ENCODE results near the gene DOCK8. TPM values are rescaled to one million over a fixed set of nuclear protein-coding genes. Genes with fewer than 3 reads are reported as not detected.

DOCK8 gene
- total and polyA plus RNA-seq, 2 donors from 2014 or later: 5.0 to 46.5 TPM

- no peak overlapping the region for H3K4me3 ChIP-seq (ENCODE audit: low read length in 3 of 3)
Measured at GRCh38 chr9:421896-422295, 207.2 kb downstream of the DOCK8 start.

GRCh38 chr9:426264-426663, 211.6 kb downstream of the DOCK8 start:
- TF ChIP-seq CTCF (IDR thresholded peaks at IDR 0.05; ENCODE audit: borderline replicate concordance, extremely low read depth, insufficient read depth): no peak
- Histone ChIP-seq H3K27ac (ENCODE audit: low read depth in 2 of 2, low read length in 2 of 2) (no peak overlapping the region), H3K36me3 (ENCODE audit: control insufficient read depth in 2 of 3, insufficient read depth in 3 of 3, low read length in 3 of 3) (peaks cover 0 to 8% (median 6%) of the 10 kb centered on the region in 3 donors), H3K27me3 (ENCODE audit: control insufficient read depth, insufficient read depth, low read length) (no peaks in the 10 kb centered on the region), H3K4me3 (ENCODE audit: low read length in 3 of 3) (no peak overlapping the region), H3K9me3 (ENCODE audit: control insufficient read depth in 2 of 3, insufficient read depth in 1 of 3, low read length in 3 of 3) (no peaks in the 10 kb centered on the region), H3K4me1 (ENCODE audit: control insufficient read depth in 2 of 3, insufficient read depth in 2 of 3, low read depth in 1 of 3, low read length in 3 of 3) (peaks cover 0 to 5% (median 0%) of the 10 kb centered on the region in 3 donors), H3K9ac (ENCODE audit: low read length in 3 of 3) (no peak overlapping the region)
- no peak for DNase-seq
- intact Hi-C loops (cut with DNase I): no loop called here
- FAIRE-seq: no peak

More at GRCh38 chr9:421896-422295, 207.2 kb downstream of the DOCK8 start:
- intact Hi-C loops (cut with DNase I): no loop called here
- Histone ChIP-seq H3K27me3 (ENCODE audit: control insufficient read depth, insufficient read depth, low read length) (no peaks in the 10 kb centered on the region), H3K9me3 (ENCODE audit: control insufficient read depth in 2 of 3, insufficient read depth in 1 of 3, low read length in 3 of 3) (no peaks in the 10 kb centered on the region), H3K36me3 (ENCODE audit: control insufficient read depth in 2 of 3, insufficient read depth in 3 of 3, low read length in 3 of 3) (peaks cover 0 to 10% (median 0%) of the 10 kb centered on the region in 3 donors), H3K4me1 (ENCODE audit: control insufficient read depth in 2 of 3, insufficient read depth in 2 of 3, low read depth in 1 of 3, low read length in 3 of 3) (peaks cover 0 to 7% (median 5%) of the 10 kb centered on the region in 3 donors), H3K27ac (ENCODE audit: low read depth in 2 of 2, low read length in 2 of 2) (no peak overlapping the region), H3K9ac (ENCODE audit: low read length in 3 of 3) (no peak overlapping the region)
- no peak for DNase-seq
- FAIRE-seq: no peak
- TF ChIP-seq CTCF (IDR thresholded peaks at IDR 0.05; ENCODE audit: borderline replicate concordance, extremely low read depth, insufficient read depth): no peak

- no peak for TF ChIP-seq CTCF (IDR thresholded peaks at IDR 0.05; ENCODE audit: borderline replicate concordance, extremely low read depth, insufficient read depth)
- Histone ChIP-seq H3K27me3 (ENCODE audit: control insufficient read depth, insufficient read depth, low read length) (no peaks in the 10 kb centered on the region), H3K9ac (ENCODE audit: low read length in 3 of 3) (no peak overlapping the region), H3K4me3 (ENCODE audit: low read length in 3 of 3) (no peak overlapping the region), H3K4me1 (ENCODE audit: control insufficient read depth in 2 of 3, insufficient read depth in 2 of 3, low read depth in 1 of 3, low read length in 3 of 3) (peaks cover 0 to 5% (median 0%) of the 10 kb centered on the region in 3 donors), H3K9me3 (ENCODE audit: control insufficient read depth in 2 of 3, insufficient read depth in 1 of 3, low read length in 3 of 3) (no peaks in the 10 kb centered on the region), H3K36me3 (ENCODE audit: control insufficient read depth in 2 of 3, insufficient read depth in 3 of 3, low read length in 3 of 3) (peaks cover 0 to 8% (median 6%) of the 10 kb centered on the region in 3 donors), H3K27ac (ENCODE audit: low read depth in 2 of 2, low read length in 2 of 2) (no peak overlapping the region)
- intact Hi-C loops (cut with DNase I): no loop called here
- no peak for DNase-seq
- FAIRE-seq: no peak
Measured at GRCh38 chr9:426976-427375, 212.3 kb downstream of the DOCK8 start.

- Histone ChIP-seq H3K9me3 (ENCODE audit: control insufficient read depth in 2 of 3, insufficient read depth in 1 of 3, low read length in 3 of 3) (no peaks in the 10 kb centered on the region), H3K36me3 (ENCODE audit: control insufficient read depth in 2 of 3, insufficient read depth in 3 of 3, low read length in 3 of 3) (peaks cover 0 to 16% (median 6%) of the 10 kb centered on the region in 3 donors), H3K27me3 (ENCODE audit: control insufficient read depth, insufficient read depth, low read length) (no peaks in the 10 kb centered on the region), H3K27ac (ENCODE audit: low read depth in 2 of 2, low read length in 2 of 2) (no peak overlapping the region), H3K9ac (ENCODE audit: low read length in 3 of 3) (no peak overlapping the region), H3K4me3 (ENCODE audit: low read length in 3 of 3) (no peak overlapping the region), H3K4me1 (ENCODE audit: control insufficient read depth in 2 of 3, insufficient read depth in 2 of 3, low read depth in 1 of 3, low read length in 3 of 3) (peaks cover 0 to under 1% (median 0%) of the 10 kb centered on the region in 3 donors)
- DNase-seq (no peak), FAIRE-seq (no peak)
- intact Hi-C loops (cut with DNase I): no loop called here
- TF ChIP-seq CTCF (IDR thresholded peaks at IDR 0.05; ENCODE audit: borderline replicate concordance, extremely low read depth, insufficient read depth): no peak
Measured at GRCh38 chr9:431701-432100, 217.0 kb downstream of the DOCK8 start.
